ENCODE measurements around the gene ADCYAP1R1.

Gene ADCYAP1R1

GRCh38 chr7:31092606-31093005 is 40.5 kb downstream of the ADCYAP1R1 start:
- no peak overlapping the region for H2BK5ac ChIP-seq (ENCODE audit: low read length)
- no peak overlapping the region for H2BK120ac ChIP-seq (ENCODE audit: low read depth, low read length)
- H4K8ac ChIP-seq (ENCODE audit: low read depth, low read length): no peak overlapping the region
- no peak overlapping the region for H2AFZ ChIP-seq (ENCODE audit: low read length)
- no CpG with 5 or more reads among the region's 4 CpGs for WGBS, 2 donors (ENCODE audit: extremely low coverage in 2 of 2, insufficient read length in 2 of 2, insufficient replicate concordance in 1 of 2)
- no peak overlapping the region for H3K4me3 ChIP-seq (ENCODE audit: low read length in 2 of 2)
- H2BK15ac ChIP-seq (ENCODE audit: low read length): no peak overlapping the region
- peaks cover 0 to 10% of the 10 kb centered on the region in 2 donors for H3K4me1 ChIP-seq (ENCODE audit: control insufficient read depth in 2 of 2, insufficient read depth in 1 of 2, low read depth in 1 of 2, low read length in 2 of 2)
- no peak overlapping the region for H2BK12ac ChIP-seq (ENCODE audit: low read length)
- H3K27me3 ChIP-seq (ENCODE audit: control insufficient read depth in 3 of 3, insufficient read depth in 3 of 3, low read depth in 1 of 3, low read length in 3 of 3): no peaks in the 10 kb centered on the region
- no peaks in the 10 kb centered on the region for H3K9me3 ChIP-seq (replicated peaks in 1 of 2; ENCODE audit: control insufficient read depth in 2 of 2, insufficient read depth in 1 of 2, low read depth in 1 of 2, low read length in 2 of 2)
- H3K14ac ChIP-seq (ENCODE audit: low read length): no peak overlapping the region
- no peak overlapping the region for H3K27ac ChIP-seq (replicated peaks; ENCODE audit: low read length)
- H2AK5ac ChIP-seq (ENCODE audit: low read depth, low read length): no peak overlapping the region
- H3K79me1 ChIP-seq (ENCODE audit: low read depth, low read length): no peaks in the 10 kb centered on the region
- no peak overlapping the region for H3K4me2 ChIP-seq (ENCODE audit: insufficient read depth, low read length, poor library complexity, severe bottlenecking)
- H3K23ac ChIP-seq (ENCODE audit: low read depth, low read length, poor library complexity): no peak overlapping the region
- H3K4ac ChIP-seq (ENCODE audit: low read length): no peak overlapping the region
- H4K91ac ChIP-seq (ENCODE audit: low read depth, low read length, poor library complexity): no peak overlapping the region
- no peaks in the 10 kb centered on the region for H3K36me3 ChIP-seq (replicated peaks in 1 of 2; ENCODE audit: control insufficient read depth in 2 of 2, insufficient read depth in 2 of 2, low read length in 2 of 2)
- H3K9ac ChIP-seq (ENCODE audit: low read depth, low read length, poor library complexity): no peak overlapping the region
- no peak overlapping the region for H3K18ac ChIP-seq (ENCODE audit: low read length)
- no peak for DNase-seq (ENCODE audit: low spot score)

DNA sequence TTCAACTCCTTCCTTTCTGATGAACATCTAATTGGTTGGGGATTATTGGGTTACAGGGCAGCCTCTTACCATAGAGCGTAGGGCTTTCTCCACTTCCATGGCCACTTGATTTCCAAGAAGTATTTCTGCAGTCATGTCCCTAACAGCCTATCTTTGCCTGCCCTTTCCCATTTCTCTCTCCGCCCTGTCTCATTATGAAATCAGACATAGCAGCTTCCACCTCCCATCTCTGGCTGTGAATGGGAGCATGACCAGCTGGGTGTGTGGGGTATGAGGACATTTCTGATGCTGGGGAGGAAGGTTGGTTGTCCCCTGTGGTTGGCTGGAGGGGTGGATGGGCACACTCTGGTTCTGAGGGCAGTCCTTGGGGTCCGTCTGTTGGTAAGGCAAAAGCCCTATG is 41.2 kb downstream of the ADCYAP1R1 start:
- Histone ChIP-seq H4K91ac (ENCODE audit: low read depth, low read length, poor library complexity) (no peak overlapping the region), H3K23ac (ENCODE audit: low read depth, low read length, poor library complexity) (no peak overlapping the region), H3K27ac (replicated peaks; ENCODE audit: low read length) (no peak overlapping the region), H4K8ac (ENCODE audit: low read depth, low read length) (no peak overlapping the region), H3K36me3 (replicated peaks in 1 of 2; ENCODE audit: control insufficient read depth in 2 of 2, insufficient read depth in 2 of 2, low read length in 2 of 2) (no peaks in the 10 kb centered on the region), H3K4me2 (ENCODE audit: insufficient read depth, low read length, poor library complexity, severe bottlenecking) (no peak overlapping the region), H3K14ac (ENCODE audit: low read length) (no peak overlapping the region), H3K79me1 (ENCODE audit: low read depth, low read length) (no peaks in the 10 kb centered on the region), H2BK5ac (ENCODE audit: low read length) (no peak overlapping the region), H3K4me1 (ENCODE audit: control insufficient read depth in 2 of 2, insufficient read depth in 1 of 2, low read depth in 1 of 2, low read length in 2 of 2) (peaks cover 0 to 10% of the 10 kb centered on the region in 2 donors), H3K9me3 (replicated peaks in 1 of 2; ENCODE audit: control insufficient read depth in 2 of 2, insufficient read depth in 1 of 2, low read depth in 1 of 2, low read length in 2 of 2) (no peaks in the 10 kb centered on the region), H2BK12ac (ENCODE audit: low read length) (no peak overlapping the region), H2AFZ (ENCODE audit: low read length) (no peak overlapping the region), H3K4ac (ENCODE audit: low read length) (no peak overlapping the region), H3K18ac (ENCODE audit: low read length) (no peak overlapping the region), H3K27me3 (ENCODE audit: control insufficient read depth in 3 of 3, insufficient read depth in 3 of 3, low read depth in 1 of 3, low read length in 3 of 3) (no peaks in the 10 kb centered on the region), H2AK5ac (ENCODE audit: low read depth, low read length) (no peak overlapping the region), H3K4me3 (ENCODE audit: low read length in 2 of 2) (no peak overlapping the region), H2BK15ac (ENCODE audit: low read length) (no peak overlapping the region), H3K9ac (ENCODE audit: low read depth, low read length, poor library complexity) (no peak overlapping the region), H2BK120ac (ENCODE audit: low read depth, low read length) (no peak overlapping the region)
- DNase-seq (ENCODE audit: low spot score): no peak
- no CpG with 5 or more reads among the region's 3 CpGs for WGBS, 2 donors (ENCODE audit: extremely low coverage in 2 of 2, insufficient read length in 2 of 2, insufficient replicate concordance in 1 of 2)

DNA sequence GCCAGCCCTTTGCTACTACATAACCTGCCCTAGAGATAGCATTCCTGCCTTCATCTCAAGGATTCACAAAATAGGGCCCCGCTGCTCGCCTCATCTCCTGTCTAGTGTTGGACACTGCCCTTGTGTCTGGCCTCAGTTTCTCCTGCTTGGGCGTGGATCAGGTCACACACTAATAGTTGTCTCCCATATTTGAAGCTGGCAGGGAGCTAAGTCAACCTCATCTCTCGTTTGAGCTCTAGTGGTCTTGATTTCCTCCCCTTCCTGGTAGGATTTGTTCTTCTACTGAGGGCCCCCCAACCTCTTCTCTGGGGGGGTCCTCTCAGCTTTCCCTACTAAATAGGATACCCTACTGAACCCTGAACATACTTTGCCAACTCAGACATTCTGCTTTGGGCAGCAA is 42.2 kb downstream of the ADCYAP1R1 start:
- Histone ChIP-seq H3K27me3 (ENCODE audit: control insufficient read depth in 3 of 3, insufficient read depth in 3 of 3, low read depth in 1 of 3, low read length in 3 of 3) (no peaks in the 10 kb centered on the region), H3K23ac (ENCODE audit: low read depth, low read length, poor library complexity) (no peak overlapping the region), H4K8ac (ENCODE audit: low read depth, low read length) (no peak overlapping the region), H3K4ac (ENCODE audit: low read length) (no peak overlapping the region), H2BK5ac (ENCODE audit: low read length) (no peak overlapping the region), H2BK12ac (ENCODE audit: low read length) (no peak overlapping the region), H3K27ac (replicated peaks; ENCODE audit: low read length) (no peak overlapping the region), H2AK5ac (ENCODE audit: low read depth, low read length) (no peak overlapping the region), H3K79me1 (ENCODE audit: low read depth, low read length) (no peaks in the 10 kb centered on the region), H2AFZ (ENCODE audit: low read length) (no peak overlapping the region), H2BK120ac (ENCODE audit: low read depth, low read length) (no peak overlapping the region), H3K9me3 (replicated peaks in 1 of 2; ENCODE audit: control insufficient read depth in 2 of 2, insufficient read depth in 1 of 2, low read depth in 1 of 2, low read length in 2 of 2) (no peaks in the 10 kb centered on the region), H2BK15ac (ENCODE audit: low read length) (no peak overlapping the region), H3K14ac (ENCODE audit: low read length) (no peak overlapping the region), H3K9ac (ENCODE audit: low read depth, low read length, poor library complexity) (no peak overlapping the region), H3K4me1 (ENCODE audit: control insufficient read depth in 2 of 2, insufficient read depth in 1 of 2, low read depth in 1 of 2, low read length in 2 of 2) (peaks cover 0 to 10% of the 10 kb centered on the region in 2 donors), H3K4me3 (ENCODE audit: low read length in 2 of 2) (no peak overlapping the region), H3K36me3 (replicated peaks in 1 of 2; ENCODE audit: control insufficient read depth in 2 of 2, insufficient read depth in 2 of 2, low read length in 2 of 2) (no peaks in the 10 kb centered on the region), H3K18ac (ENCODE audit: low read length) (no peak overlapping the region), H3K4me2 (ENCODE audit: insufficient read depth, low read length, poor library complexity, severe bottlenecking) (no peak overlapping the region), H4K91ac (ENCODE audit: low read depth, low read length, poor library complexity) (no peak overlapping the region)
- no peak for DNase-seq (ENCODE audit: low spot score)
- WGBS, 2 donors (ENCODE audit: extremely low coverage in 2 of 2, insufficient read length in 2 of 2, insufficient replicate concordance in 1 of 2): no CpG with 5 or more reads among the region's 4 CpGs

DNA sequence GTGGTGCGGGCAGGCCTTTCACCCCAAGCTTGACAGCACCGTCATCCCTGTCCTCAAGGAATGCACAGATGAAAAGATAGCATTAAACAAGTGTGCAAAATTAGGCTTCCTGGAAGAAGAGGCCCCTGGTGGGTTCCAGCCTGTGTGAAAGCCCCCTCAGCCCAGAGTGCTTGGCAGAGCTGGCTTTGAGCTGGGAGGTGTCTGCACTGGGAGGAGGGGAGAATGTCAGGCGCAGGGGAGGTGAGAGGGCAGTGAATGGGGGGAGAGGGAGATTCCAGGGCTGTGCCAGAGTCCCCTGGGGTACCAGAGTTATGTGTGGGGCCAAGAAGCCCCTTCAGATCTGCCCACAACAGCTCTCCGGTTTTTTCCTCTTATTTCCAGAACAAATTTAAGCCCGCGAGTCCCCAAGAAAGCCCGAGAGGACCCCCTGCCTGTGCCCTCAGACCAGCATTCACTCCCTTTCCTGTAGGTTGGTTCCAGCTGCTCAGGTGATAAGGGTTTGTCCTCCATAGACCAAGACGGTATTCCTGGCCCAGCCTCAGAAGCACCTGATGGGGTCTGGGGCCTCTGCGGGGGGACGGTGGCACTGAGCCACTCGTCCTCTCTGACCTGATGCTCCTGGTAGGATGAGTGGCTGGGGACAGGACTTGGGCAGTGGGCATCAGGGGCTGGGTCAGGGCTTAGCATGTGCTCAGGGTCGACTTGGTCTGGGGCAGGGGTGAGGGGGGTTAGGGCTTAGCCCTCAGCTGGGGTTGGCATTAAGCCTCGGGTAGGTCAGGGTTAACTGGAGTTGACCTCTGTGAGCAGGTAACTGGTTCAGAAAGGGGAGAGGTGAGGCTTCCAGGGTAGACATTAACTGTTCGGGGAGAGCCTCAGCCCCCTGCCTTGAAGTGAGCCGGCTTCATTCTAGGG is 43.4 kb downstream of the ADCYAP1R1 start:
- Histone ChIP-seq H3K79me1 (ENCODE audit: low read depth, low read length) (no peaks in the 10 kb centered on the region), H3K23ac (ENCODE audit: low read depth, low read length, poor library complexity) (no peak overlapping the region), H3K9ac (ENCODE audit: low read depth, low read length, poor library complexity) (no peak overlapping the region), H3K9me3 (replicated peaks in 1 of 2; ENCODE audit: control insufficient read depth in 2 of 2, insufficient read depth in 1 of 2, low read depth in 1 of 2, low read length in 2 of 2) (no peaks in the 10 kb centered on the region), H2BK5ac (ENCODE audit: low read length) (no peak overlapping the region), H3K27ac (replicated peaks; ENCODE audit: low read length) (no peak overlapping the region), H2BK15ac (ENCODE audit: low read length) (no peak overlapping the region), H2BK120ac (ENCODE audit: low read depth, low read length) (no peak overlapping the region), H3K27me3 (ENCODE audit: control insufficient read depth in 3 of 3, insufficient read depth in 3 of 3, low read depth in 1 of 3, low read length in 3 of 3) (no peaks in the 10 kb centered on the region), H3K18ac (ENCODE audit: low read length) (no peak overlapping the region), H2AFZ (ENCODE audit: low read length) (no peak overlapping the region), H3K14ac (ENCODE audit: low read length) (no peak overlapping the region), H4K8ac (ENCODE audit: low read depth, low read length) (no peak overlapping the region), H3K4me1 (ENCODE audit: control insufficient read depth in 2 of 2, insufficient read depth in 1 of 2, low read depth in 1 of 2, low read length in 2 of 2) (peaks cover 0 to 10% of the 10 kb centered on the region in 2 donors), H3K4me3 (ENCODE audit: low read length in 2 of 2) (no peak overlapping the region), H2AK5ac (ENCODE audit: low read depth, low read length) (peak overlapping the region; percentile 19), H3K4me2 (ENCODE audit: insufficient read depth, low read length, poor library complexity, severe bottlenecking) (no peak overlapping the region), H3K36me3 (replicated peaks in 1 of 2; ENCODE audit: control insufficient read depth in 2 of 2, insufficient read depth in 2 of 2, low read length in 2 of 2) (no peaks in the 10 kb centered on the region), H2BK12ac (ENCODE audit: low read length) (no peak overlapping the region), H3K4ac (ENCODE audit: low read length) (no peak overlapping the region), H4K91ac (ENCODE audit: low read depth, low read length, poor library complexity) (no peak overlapping the region)
- no peak for DNase-seq (ENCODE audit: low spot score)
- WGBS, 2 donors (ENCODE audit: extremely low coverage in 2 of 2, insufficient read length in 2 of 2, insufficient replicate concordance in 1 of 2): no CpG with 5 or more reads among the region's 15 CpGs

Measured in neuronal stem cell (in vitro differentiated cells).